Coronary artery (tissue), 2 donors: ENCODE data around the gene KIAA0753.
"Not testable (repeated sequence)": the region's sequence is repeated elsewhere in the genome, so short reads cannot be mapped to it uniquely, and the experiment has no call there.

Experiments used
- DNase-seq: peaks from one replicate; pipeline ENCODE4 v3.0.0-alpha.2; 2017; ENCODE audit warnings: low spot score
- H3K27ac ChIP-seq, 2 donors: fragments of 200-600 bp; sonication (generic); one replicate each; pipeline ENCODE4 v1.5.1; 2016 to 2019
- H3K4me3 ChIP-seq: fragments of 200-600 bp; sonication (generic); 2 replicates; pipeline ENCODE4 v1.5.1; 2016; ENCODE audit warnings: mild to moderate bottlenecking, moderate library complexity
- CTCF ChIP-seq: fragments of 200-600 bp; sonication (generic); IDR thresholded peaks from one replicate; pipeline ENCODE4 v1.5.1; 2019; ENCODE audit warnings: antibody characterized with exemption

The KIAA0753 gene

GRCh38 chr17:6596941-6597340, 43.6 kb downstream of the KIAA0753 start:
- Histone ChIP-seq H3K27ac (no peak overlapping the region), H3K4me3 (no peak overlapping the region)
- TF ChIP-seq CTCF: no peak
- no peak for DNase-seq

- no peak for TF ChIP-seq CTCF
- Histone ChIP-seq H3K4me3 (no peak overlapping the region), H3K27ac (no peak overlapping the region)
- DNase-seq: no peak
These were observed 44.0 kb downstream of the KIAA0753 start for GRCh38 chr17:6596511-6596910.

- Histone ChIP-seq H3K27ac (no peak overlapping the region), H3K4me3 (no peak overlapping the region)
- TF ChIP-seq CTCF: no peak
- no peak for DNase-seq
These were observed 44.4 kb downstream of the KIAA0753 start for GRCh38 chr17:6596081-6596480.

GRCh38 chr17:6593371-6593770, 47.1 kb downstream of the KIAA0753 start:
- H3K4me3 ChIP-seq, DNase-seq, H3K27ac ChIP-seq: not testable (repeated sequence)

- TF ChIP-seq CTCF: no peak
- no peak for DNase-seq
These were observed 48.3 kb downstream of the KIAA0753 start for GRCh38 chr17:6592173-6592572.

GRCh38 chr17:6591599-6592158, 48.8 kb downstream of the KIAA0753 start:
- no peak overlapping the region for H3K4me3 ChIP-seq
- no peak overlapping the region for H3K27ac ChIP-seq
- no peak for TF ChIP-seq CTCF
- DNase-seq: no peak

More at GRCh38 chr17:6592173-6592572, 48.3 kb downstream of the KIAA0753 start:
- Histone ChIP-seq H3K4me3 (no peak overlapping the region), H3K27ac (no peak overlapping the region)

GRCh38 chr17:6589266-6589946, 51.1 kb downstream of the KIAA0753 start:
- no peak for TF ChIP-seq CTCF
- DNase-seq: no peak
- Histone ChIP-seq H3K27ac (no peak overlapping the region), H3K4me3 (no peak overlapping the region)
